Fibroblast of villous mesenchyme (primary cell): ENCODE measurements around the gene SCRN2. TPM values are rescaled to one million over a fixed set of nuclear protein-coding genes. Genes with fewer than 3 reads are reported as not detected.
A peak's percentile ranks its signal among the peaks of the same experiment; 100 is the strongest.

ENCODE experiments used
- DNase-seq: peaks from one replicate; pipeline ENCODE4 v3.0.0-alpha.2; 2010; ENCODE audit warnings: low read depth
- H3K4me3 ChIP-seq: 2 replicates; pipeline ENCODE4 v1.5.1; 2011; ENCODE audit warnings: low read depth, mild to moderate bottlenecking, low read length
- CTCF ChIP-seq: IDR thresholded peaks from 2 replicates; pipeline ENCODE4 v1.5.1; 2012; ENCODE audit warnings: low read depth, mild to moderate bottlenecking, low read length; ENCODE audit not compliant: insufficient read depth
- total RNA-seq: library from RNA; depleted of rRNA; stranded (reverse); fragments of >200 nt; gene quantifications from 2 replicates; pipeline ENCODE4 v1.2.3, GENCODE V29; 2012

Gene SCRN2
- 25.0 and 33.2 TPM in 2 replicates for total RNA-seq

GRCh38 chr17:47840742-47841487, at the start of gene SCRN2:
SCRN2 (minus strand) TSS chr17:47841273; CDS start chr17:47840843, 430 bp downstream.
- TF ChIP-seq CTCF, result peak; percentile 93
- H3K4me3 ChIP-seq, result peak within 1 kb of the TSS; percentile 96
- peak; percentile 79 for DNase-seq

- peak; percentile 82 for DNase-seq
- no peak overlapping the region for H3K4me3 ChIP-seq
- TF ChIP-seq CTCF, result peak; percentile 95
Observed at GRCh38 chr17:47889734-47890529, 48.9 kb upstream of the SCRN2 start.

GRCh38 chr17:47888293-47888692, 47.2 kb upstream of the SCRN2 start:
- no peak for DNase-seq
- H3K4me3 ChIP-seq, result no peak overlapping the region
- no peak for TF ChIP-seq CTCF

- TF ChIP-seq CTCF, result no peak
- H3K4me3 ChIP-seq, result no peak overlapping the region
- no peak for DNase-seq
Observed at GRCh38 chr17:47884905-47885730, 44.0 kb upstream of the SCRN2 start.

- TF ChIP-seq CTCF, result no peak
- no peak overlapping the region for H3K4me3 ChIP-seq
- DNase-seq, result no peak
Observed at GRCh38 chr17:47884427-47884740, 43.3 kb upstream of the SCRN2 start.

GRCh38 chr17:47883589-47884426, 42.7 kb upstream of the SCRN2 start:
- peak; percentile 73 for DNase-seq
- TF ChIP-seq CTCF, result no peak
- H3K4me3 ChIP-seq, result no peak overlapping the region
